Inferior parietal cortex (tissue), 1 donor: ENCODE results near the gene DHX8.

ENCODE experiments used
- DNase-seq: peaks from one replicate; pipeline ENCODE4 v3.0.0-alpha.2; 2016; ENCODE audit errors: extremely low spot score

Gene DHX8

GRCh38 chr17:43524945-43525575, 41.3 kb downstream of the DHX8 start:
- no peak for DNase-seq

- DNase-seq = no peak
These were observed 43.3 kb downstream of the DHX8 start for GRCh38 chr17:43526886-43527648.

DNA sequence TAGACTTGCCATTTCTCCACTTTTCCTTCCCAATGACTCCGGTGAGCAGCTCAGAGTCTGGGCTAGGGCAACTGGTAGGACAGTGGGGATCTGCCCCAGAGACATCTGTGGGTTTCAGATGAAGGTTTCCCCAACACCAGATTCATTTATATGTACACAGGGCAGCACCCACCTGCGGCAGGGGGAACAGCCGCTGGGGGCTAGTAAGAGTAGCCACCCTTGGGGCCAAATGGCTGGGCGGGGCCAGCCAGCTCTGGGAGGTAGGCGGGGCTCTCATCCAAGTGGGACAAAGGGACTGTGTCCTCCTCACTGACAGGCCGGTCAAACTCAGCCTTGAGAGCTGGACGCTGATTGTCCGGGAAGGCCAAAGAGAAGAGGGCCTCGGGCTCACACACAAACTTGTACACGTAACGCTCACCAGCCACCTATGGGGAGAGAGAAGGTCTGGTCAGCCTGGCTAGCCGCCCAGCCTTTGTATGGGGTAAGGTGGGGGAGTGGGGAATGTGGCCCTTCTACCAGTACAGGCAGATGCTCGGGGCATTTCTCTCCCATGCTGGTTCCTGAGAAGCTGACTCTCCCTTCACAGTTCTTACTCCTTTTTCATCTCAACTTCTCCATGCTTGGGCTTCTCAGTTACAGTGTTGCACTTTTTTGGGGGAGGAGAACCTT, 44.7 kb downstream of the DHX8 start:
- DNase-seq = no peak

DNA sequence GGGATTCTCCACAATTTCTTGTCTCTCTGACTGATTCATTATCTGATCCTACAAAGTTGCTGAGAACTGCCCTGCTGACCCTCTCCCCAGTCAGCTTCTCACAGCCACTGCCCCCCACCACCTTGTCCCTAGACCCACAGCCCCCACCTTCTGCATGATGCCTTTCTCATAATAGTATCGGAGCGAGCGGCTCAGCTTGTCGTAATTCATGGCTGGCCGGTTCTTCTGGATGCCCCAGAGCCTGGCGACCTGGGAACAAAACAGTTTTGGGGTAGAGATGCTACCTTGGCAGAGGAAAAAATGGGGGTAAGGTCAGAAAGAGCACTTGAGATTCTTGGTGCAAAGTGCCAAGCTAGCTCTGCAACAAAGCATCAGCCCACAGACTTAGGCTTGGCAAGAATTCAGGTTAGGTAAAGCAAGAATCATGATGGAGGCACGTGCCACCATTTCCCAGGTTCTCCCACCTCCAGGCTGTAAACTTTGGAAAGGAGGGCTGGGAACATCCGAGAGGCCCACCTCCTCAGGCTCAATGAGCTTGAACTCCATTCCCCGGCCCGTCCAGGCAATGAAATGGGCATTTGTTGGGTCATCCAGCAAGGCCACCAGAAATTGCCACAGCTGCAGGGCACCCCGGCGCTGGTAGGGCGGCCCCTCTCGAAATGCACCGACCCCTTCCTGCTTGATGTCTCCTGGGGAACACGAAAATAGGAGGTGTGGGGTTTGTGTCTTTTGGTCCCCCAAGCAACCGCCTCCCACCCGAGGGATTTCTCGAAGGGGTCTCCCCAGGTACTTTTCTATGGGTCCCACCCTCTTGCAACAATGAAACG, 45.4 kb downstream of the DHX8 start:
- DNase-seq = no peak

DNA sequence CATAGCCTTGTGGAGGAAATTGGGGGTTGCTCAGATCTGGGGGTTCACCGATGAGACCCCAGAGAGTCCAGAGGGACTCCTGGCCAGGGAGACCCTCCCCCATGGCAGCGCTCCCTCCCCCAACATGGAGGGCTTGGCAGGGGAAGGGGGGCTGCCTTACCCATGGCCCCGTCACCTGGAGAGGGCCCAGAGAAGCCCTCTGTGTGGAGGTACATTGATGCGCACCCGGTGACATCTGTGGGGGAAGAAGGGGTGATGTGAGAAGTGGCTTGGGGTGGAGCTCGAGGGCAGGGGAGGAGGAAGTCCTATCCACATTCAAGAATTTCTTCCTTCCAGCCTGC, 46.1 kb downstream of the DHX8 start:
- no peak for DNase-seq

- DNase-seq = no peak
These were observed 46.7 kb downstream of the DHX8 start for GRCh38 chr17:43530288-43531081.

DNA sequence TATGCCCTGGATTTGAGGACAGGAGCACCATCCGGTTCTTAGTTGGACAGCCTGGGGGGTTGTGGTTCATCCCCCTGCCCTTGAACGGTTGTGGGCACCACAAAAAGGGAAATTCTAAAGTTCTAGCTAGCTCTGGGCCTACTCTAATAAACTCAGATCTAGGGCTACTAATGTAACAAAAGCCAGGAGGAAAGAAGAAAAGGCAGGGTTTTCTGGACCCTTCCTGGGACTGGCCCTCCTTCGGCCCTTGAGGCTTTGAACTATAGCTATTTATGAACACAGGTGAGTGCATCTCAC, 47.3 kb downstream of the DHX8 start:
- no peak for DNase-seq

DNA sequence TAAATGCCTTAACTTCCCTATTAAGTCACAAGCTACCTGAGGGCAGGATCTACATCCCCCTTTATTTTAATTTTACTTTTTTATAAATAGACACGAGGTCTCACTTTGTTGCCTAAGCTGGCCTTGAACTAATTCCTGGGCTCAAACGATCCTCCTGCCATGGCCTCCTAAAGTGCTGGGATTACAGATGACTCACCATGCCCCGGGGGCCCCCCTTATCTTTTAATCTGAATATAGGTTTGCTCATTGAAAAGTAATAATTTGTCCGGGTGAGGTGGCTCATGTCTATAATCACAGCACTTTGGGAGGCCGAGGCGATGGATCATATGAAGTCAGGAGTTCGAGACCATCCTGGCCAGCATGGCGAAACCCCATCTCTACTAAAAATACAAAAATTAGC, 48.2 kb downstream of the DHX8 start:
- no peak for DNase-seq

- no peak for DNase-seq
These were observed 48.8 kb downstream of the DHX8 start for GRCh38 chr17:43532581-43532980.

DNA sequence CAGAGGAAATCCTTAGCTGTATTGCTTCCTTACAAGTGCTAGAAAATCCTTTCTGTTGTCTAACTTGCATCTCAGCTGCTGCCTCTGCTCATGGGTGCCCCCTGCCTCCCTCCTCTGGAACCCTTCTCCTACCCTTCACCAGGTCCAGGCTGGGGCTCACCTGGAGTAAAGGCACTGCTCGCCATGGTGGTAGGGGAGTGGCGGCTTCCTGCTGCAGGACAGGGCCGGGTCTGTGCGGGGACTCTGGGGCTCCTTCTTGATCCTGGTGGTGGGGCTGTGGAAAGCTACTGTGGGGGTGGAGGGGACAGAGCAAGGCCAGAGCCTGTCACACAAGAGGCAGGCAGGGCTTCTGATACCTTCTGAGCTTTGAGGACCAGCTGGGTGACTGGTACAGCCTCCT, 49.9 kb downstream of the DHX8 start:
- no peak for DNase-seq

- no peak for DNase-seq
These were observed 51.1 kb downstream of the DHX8 start for GRCh38 chr17:43534909-43535308.

DNA sequence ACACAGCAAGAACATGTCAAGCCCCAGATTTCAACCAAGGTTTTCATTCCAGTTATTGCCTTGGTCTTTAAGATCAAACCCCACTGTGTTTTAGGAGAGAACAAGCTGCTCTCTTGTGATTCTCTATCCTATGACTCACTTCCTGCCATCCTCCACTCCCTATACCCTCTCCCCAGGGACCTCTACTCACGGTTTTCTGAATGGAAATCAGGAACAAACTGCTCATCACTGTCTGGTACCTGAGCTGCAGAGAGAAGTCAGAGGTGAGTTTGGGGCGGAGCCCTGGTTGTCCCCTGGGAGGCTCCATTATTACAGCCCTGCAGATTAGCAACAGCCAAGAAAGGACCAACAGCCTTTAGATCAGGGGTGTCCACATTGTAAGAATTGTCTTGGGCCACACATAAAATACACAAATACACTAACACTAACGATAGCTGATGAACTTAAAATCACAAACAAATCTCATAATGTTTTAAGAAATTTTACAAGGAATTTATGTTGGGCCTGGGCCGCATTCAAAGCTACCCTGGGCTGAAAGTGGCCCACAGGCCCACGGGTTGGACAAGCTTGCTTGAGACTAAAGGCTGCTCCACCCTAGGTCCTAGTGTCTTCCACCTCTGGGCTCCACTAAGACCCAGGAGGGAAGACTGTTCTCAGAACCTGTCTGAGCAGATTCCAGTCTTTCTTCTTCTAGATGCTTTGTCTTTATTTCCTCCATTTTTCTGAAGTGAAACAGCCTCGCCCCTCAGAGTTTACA, 52.6 kb downstream of the DHX8 start:
- no peak for DNase-seq

DNA sequence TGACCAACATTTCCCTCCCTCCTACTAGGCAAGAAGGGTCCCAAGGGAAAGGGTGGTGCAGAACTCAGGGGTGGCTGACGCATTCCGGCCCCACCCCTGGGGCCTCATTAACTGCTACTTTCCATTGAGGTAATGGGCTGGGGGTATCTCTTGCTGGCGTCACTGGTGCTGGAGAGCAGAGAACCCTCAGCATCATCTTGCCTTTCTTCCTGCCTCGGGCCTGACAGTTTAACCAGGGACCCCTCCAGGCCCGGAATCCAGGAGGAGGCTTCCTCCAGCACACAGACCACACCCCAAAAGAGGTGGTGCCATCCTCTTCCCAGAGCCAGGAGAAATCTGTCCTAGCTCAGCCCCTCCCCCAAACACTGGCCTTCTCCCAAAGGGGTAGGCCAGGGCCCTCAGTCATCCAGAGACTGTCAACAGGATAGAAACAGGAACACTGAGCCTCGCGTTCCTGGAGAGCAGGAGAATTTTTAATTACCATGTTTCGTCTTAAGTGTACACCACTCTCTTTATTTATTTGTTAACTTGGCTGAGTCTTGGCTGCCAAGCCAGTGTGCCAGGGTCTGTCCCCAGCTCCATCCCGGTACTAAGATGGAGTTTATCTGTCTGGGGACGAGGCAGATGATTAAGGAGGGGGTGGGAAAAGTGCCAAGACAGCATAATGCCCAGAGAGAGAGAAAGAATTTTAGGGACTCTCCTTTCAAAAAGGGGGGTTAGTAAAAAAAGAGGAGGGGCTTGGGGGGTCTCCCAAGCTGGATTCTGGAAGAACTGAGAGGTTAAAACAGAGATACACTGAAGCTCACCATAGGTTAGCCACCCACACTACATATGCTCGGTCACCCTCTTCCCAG, 57.3 kb downstream of the DHX8 start:
- DNase-seq = no peak

GRCh38 chr17:43542859-43543258, 59.1 kb downstream of the DHX8 start:
- DNase-seq = no peak

GRCh38 chr17:43543300-43543699, 59.5 kb downstream of the DHX8 start:
- DNase-seq = no peak

DNA sequence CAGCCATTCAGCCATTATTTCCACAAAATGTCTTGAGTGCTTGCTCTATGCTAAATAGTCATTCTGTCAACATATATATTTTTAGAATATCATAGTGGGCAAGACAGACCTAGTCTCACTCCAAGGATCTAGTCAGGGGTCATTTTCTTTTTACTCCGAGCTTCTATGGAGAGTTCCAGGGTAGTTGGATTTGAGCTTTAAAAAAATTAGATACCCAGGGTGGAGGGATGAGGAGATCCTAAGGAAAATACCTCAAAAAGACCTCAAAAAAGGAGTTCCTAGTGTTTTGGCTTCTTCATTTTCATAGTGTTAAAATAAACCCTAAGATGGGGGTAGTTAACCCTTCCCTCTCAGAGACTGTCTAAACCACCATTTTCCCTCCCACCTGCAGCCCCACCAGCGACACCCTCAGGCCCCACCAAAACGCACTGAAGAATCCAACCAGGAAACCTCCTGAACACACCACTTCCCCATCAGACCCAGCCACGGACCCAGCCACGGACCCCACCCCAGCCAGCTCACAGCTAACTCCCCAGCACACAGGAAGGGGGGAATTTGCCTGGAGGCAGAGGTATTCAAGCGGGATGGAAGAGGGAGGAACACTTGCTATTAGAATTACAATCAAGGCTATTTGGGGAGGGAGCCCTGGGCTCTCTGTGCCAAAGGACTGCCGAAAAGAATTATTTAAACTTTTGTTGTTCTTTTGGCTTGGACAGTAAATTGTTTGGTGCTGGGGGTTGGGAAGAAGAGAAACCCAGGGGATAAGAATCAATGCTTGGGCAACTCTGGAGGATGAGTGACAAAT, 60.2 kb downstream of the DHX8 start:
- no peak for DNase-seq

DNA sequence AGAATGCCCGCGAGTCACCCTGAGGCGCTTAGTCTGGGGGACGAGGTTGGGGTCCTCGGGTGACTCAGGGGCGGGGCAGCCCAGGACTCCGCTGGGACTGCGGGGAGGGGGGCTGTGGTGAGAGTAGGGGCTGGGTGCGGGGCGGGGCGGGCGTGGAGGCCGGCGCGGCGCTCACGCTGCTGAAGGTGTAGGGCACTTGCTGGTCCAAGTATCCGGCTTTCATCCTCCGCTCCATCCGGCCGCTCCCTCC, 61.5 kb downstream of the DHX8 start:
- DNase-seq = no peak

DNA sequence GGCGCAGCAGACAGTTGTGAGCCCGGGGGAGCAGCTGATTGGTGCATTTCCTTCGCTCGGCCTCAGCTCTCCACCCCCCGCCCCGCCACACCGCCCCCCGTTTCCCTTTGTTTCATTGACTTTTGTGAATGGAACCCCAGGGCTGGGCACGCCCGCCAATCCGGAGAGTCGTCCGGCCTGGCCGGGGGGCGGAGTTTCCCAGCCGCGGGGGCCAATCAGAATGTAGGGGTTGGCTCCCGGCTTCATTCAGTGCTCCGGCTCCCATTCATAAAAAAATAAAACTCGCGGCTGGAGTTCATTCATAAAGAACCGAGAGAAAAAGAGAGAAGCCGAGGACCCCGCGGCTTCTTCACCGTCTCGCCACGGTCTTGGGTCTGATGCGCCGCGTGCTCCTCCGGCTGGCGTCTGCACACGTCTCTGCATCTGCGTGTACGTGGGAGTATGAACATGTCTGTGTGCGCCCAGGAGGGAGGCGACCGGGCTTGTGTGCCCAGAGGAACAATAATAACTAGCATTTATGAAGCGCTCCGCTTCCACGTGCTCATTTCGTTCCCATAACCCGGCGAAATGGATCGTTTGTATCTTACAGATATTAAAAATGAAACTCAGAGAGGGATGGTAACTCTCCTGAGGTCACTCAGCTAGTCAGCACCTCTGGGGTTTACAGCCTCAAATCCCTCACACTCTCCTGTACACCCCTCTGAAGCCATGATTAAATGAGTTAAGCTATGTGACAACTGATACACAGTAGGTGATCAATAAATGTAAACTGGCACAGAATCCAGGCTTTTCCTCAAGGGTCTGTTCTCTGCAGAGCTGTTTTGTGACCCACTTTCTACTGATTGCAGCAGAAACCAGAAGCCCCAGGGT, 62.8 kb downstream of the DHX8 start, which contains the start of gene ETV4:
ETV4 (minus strand) TSS at position 22 of the 870 bp plus-strand sequence. CDS start 723 bp downstream, outside the sequence.
- DNase-seq = peak; percentile 84
